Spleen (tissue), 11 donors: ENCODE data around the gene HTR1E. TPM values are rescaled to one million over a fixed set of nuclear protein-coding genes. Genes with fewer than 3 reads are reported as not detected.

Experiments
- DNase-seq: peaks from one replicate; pipeline ENCODE4 v3.0.0-alpha.2; 2020
- H3K27ac ChIP-seq, 8 donors: fragments of 200-600 bp; sonication (generic) in 7 of 8; 1 replicate in 4 of 8; 2 replicates in 4 of 8; pipeline versions ENCODE4 v1.5.0 to v1.8.0; 2016 to 2021; ENCODE audit warnings: inconsistent platforms in 4 of 8, mild to moderate bottlenecking in 4 of 8, moderate library complexity in 1 of 8
- H3K27me3 ChIP-seq, 7 donors: fragments of 200-600 bp; sonication (generic) in 6 of 7; replicated peaks in 1 of 7; 1 replicate in 4 of 7; 2 replicates in 3 of 7; pipeline versions ENCODE4 v1.5.0 to v1.8.0; 2016 to 2021; ENCODE audit warnings: inconsistent platforms in 3 of 7, mild to moderate bottlenecking in 1 of 7
- H3K36me3 ChIP-seq, 6 donors: fragments of 200-600 bp; sonication (generic) in 5 of 6; 1 replicate in 4 of 6; 2 replicates in 2 of 6; pipeline versions ENCODE4 v1.5.0 to v1.8.0; 2016 to 2021; ENCODE audit warnings: inconsistent platforms in 2 of 6
- H3K4me1 ChIP-seq, 6 donors: fragments of 200-600 bp; sonication (generic) in 5 of 6; 1 replicate in 3 of 6; 2 replicates in 3 of 6; pipeline versions ENCODE4 v1.5.0 to v1.8.0; 2016 to 2021; ENCODE audit warnings: inconsistent platforms in 3 of 6
- H3K4me3 ChIP-seq, 8 donors: fragments of 200-600 bp; sonication (generic) in 7 of 8; 1 replicate in 4 of 8; 2 replicates in 4 of 8; pipeline versions ENCODE4 v1.5.0 to v1.8.0; 2016 to 2021; ENCODE audit warnings: inconsistent platforms in 4 of 8, mild to moderate bottlenecking in 4 of 8, moderate library complexity in 2 of 8
- H3K9me3 ChIP-seq, 8 donors: fragments of 200-600 bp; sonication (generic) in 7 of 8; 1 replicate in 4 of 8; 2 replicates in 4 of 8; pipeline versions ENCODE4 v1.5.0 to v1.8.0; 2016 to 2021; ENCODE audit warnings: inconsistent platforms in 4 of 8
- CTCF ChIP-seq, 11 experiments: fragments of 200-600 bp in 7 of 11; fragments of 450-650 bp in 4 of 11; sonication (generic) in 4 of 11; IDR thresholded peaks in 8 of 11; conservative IDR thresholded peaks in 3 of 11; 1 replicate in 7 of 11; 2 replicates in 4 of 11; pipeline versions ENCODE4 v1.4.0 to v1.8.0; 2016 to 2021; ENCODE audit warnings: antibody characterized with exemption in 11 of 11, inconsistent platforms in 4 of 11, mild to moderate bottlenecking in 1 of 11
- POLR2A ChIP-seq, 3 donors: fragments of 450-650 bp; IDR thresholded peaks; one replicate each; pipeline ENCODE4 v1.5.1; 2017; ENCODE audit warnings: antibody characterized with exemption in 3 of 3, mild to moderate bottlenecking in 1 of 3
- POLR2AphosphoS5 ChIP-seq, 3 donors: sonication (generic); formaldehyde crosslinking; IDR thresholded peaks; one replicate each; pipeline ENCODE4 v1.5.1; 2017; ENCODE audit warnings: antibody characterized with exemption in 3 of 3
- WGBS, 5 donors: extraction: QIAGEN DNeasy Blood & Tissue Kit in 3 of 5; methylation state at CpG; one replicate each; pipeline versions ENCODE4 v1.1.5 to v1.1.7; 2013 to 2018; 5-methylcytosine and 5-hydroxymethylcytosine counted together
- intact Hi-C: fragments of 100-400 bp; cut with DNase I; formaldehyde crosslinking; loops from one replicate; pipeline ENCODE4 v1.15.0; 2023; ENCODE audit warnings: low total_unique reads
- polyA plus RNA-seq, 3 donors: library from polyadenylated mRNA; stranded (reverse); fragments of 200-250 nt; gene quantifications; one replicate each; pipeline ENCODE4 v1.2.1, GENCODE V29; 2013
- total RNA-seq, 7 donors: library from RNA; depleted of rRNA in 3 of 7; stranded (reverse); fragments of >200 nt in 3 of 7; fragmentation: NEBNext Ultra II Directional in 4 of 7; extraction: Animal tissue kit (Norgen Biotek cat#: 25700) in 4 of 7; gene quantifications; one replicate each; pipeline versions ENCODE4 v1.1.0 to v1.2.1, GENCODE V29; 2016 to 2021
- donor health status: healthy with polysubstance abuse.
- donor health status: DM: no; HTN: no; CAD: no; lungs with moderate emphysema.
- donor health status: DM: no; HTN: no; CAD: no.
- donor health status: Bipolar disorder and iron deficiency.
- donor health status: healthy.
- donor health status: DM: no; HTN: no; CAD: no.
- donor health status: DM: yes; HTN: yes; CAD: no.

Gene HTR1E
- total and polyA plus RNA-seq, 10 donors, result not detected

DNA sequence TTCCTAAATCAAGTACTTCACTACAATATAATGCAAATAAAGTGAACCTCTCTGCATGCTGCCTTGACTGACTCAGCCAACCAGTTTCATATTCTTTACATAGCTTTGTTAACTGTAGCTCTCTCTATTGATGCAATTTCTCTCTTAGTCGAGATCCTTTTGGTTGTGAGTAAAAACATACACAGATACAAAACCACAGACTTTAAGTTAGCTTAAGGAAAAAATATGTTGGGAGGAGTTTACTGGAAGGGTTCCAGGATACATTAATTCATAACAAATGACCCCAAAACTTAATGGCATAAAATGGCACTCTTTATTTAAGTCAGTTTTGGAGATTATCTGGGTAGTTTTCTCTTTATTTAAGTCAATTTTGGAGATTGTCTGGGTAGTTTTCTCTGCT, 15.7 kb downstream of the HTR1E start:
- intact Hi-C loops, result no loop called here
- no peak for TF ChIP-seq POLR2A (IDR thresholded peaks at IDR 0.05)
- no peak for TF ChIP-seq CTCF (IDR thresholded peaks at IDR 0.05 in 8 of 11, conservative IDR thresholded peaks at IDR 0.05 in 3 of 11)
- TF ChIP-seq POLR2AphosphoS5 (IDR thresholded peaks at IDR 0.05), result no peak
- WGBS, 5 donors, result 42 to 75% (median 59%) methylated on average over 1 of the region's 1 CpG
- no peak for DNase-seq
- no peak overlapping the region for H3K27ac ChIP-seq
- no peaks in the 10 kb centered on the region for H3K36me3 ChIP-seq
- no peaks in the 10 kb centered on the region for H3K27me3 ChIP-seq
- H3K4me3 ChIP-seq, result no peak overlapping the region
- no peaks in the 10 kb centered on the region for H3K4me1 ChIP-seq
- H3K9me3 ChIP-seq, result no peaks in the 10 kb centered on the region

- H3K4me3 ChIP-seq, result no peak overlapping the region
- 80 to 96% (median 90%) methylated on average over 2 of the region's 2 CpGs for WGBS, 5 donors
- H3K27ac ChIP-seq, result no peak overlapping the region
- H3K27me3 ChIP-seq, result no peaks in the 10 kb centered on the region
- no peak for DNase-seq
- H3K4me1 ChIP-seq, result no peaks in the 10 kb centered on the region
- H3K9me3 ChIP-seq, result no peaks in the 10 kb centered on the region
- TF ChIP-seq CTCF (IDR thresholded peaks at IDR 0.05 in 8 of 11, conservative IDR thresholded peaks at IDR 0.05 in 3 of 11) (no peak), POLR2AphosphoS5 (IDR thresholded peaks at IDR 0.05) (no peak), POLR2A (IDR thresholded peaks at IDR 0.05) (no peak)
- no peaks in the 10 kb centered on the region for H3K36me3 ChIP-seq
- intact Hi-C loops, result no loop called here
These were observed 22.3 kb downstream of the HTR1E start for GRCh38 chr6:86959656-86960055.

DNA sequence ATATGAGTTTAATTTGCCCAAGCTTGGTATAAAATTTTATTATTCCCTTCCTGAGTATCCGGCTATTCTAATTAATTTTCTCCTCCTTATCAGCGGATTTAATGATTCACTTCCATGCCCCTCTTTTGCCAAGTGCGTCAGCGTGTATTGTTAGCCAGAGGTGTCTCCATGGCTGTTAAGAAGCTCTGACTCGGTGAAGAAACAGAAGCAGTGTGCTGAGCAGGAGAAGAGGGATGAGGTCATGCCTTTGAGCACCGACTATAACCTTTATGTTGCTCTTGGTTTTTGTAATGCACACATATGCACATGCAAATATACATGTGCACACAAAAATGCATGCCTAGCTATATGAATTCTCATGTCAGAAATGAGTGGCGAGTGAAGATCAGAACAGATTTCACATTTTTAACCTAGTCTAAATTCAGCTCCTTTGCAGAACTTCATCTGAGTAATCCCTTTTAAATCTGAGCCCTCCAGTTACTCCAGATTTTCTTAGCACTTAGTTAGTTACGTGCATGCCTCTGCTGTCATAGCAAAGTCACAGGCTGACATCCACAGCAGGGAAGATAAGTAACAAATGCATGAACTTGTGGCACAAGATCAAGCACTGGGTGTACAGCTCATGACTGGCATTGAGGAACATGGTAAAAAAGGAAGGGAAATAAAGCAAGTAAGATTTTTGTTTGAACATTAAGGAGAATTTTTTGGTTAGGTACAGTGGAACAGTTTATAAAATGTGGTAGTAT, 24.3 kb downstream of the HTR1E start:
- Histone ChIP-seq H3K27me3 (no peaks in the 10 kb centered on the region), H3K9me3 (no peaks in the 10 kb centered on the region), H3K4me3 (no peak overlapping the region), H3K4me1 (no peaks in the 10 kb centered on the region), H3K36me3 (no peaks in the 10 kb centered on the region), H3K27ac (no peak overlapping the region)
- WGBS, 5 donors, result 71 to 88% (median 85%) methylated on average over 8 of the region's 8 CpGs
- DNase-seq, result no peak
- intact Hi-C loops, result no loop called here
- no peak for TF ChIP-seq POLR2A (IDR thresholded peaks at IDR 0.05)
- TF ChIP-seq CTCF (IDR thresholded peaks at IDR 0.05 in 8 of 11, conservative IDR thresholded peaks at IDR 0.05 in 3 of 11), result no peak

- WGBS, 5 donors, result 84 to 91% (median 90%) methylated on average over 2 of the region's 2 CpGs
- Histone ChIP-seq H3K27ac (no peak overlapping the region), H3K4me1 (no peaks in the 10 kb centered on the region), H3K27me3 (no peaks in the 10 kb centered on the region), H3K36me3 (no peaks in the 10 kb centered on the region), H3K4me3 (no peak overlapping the region), H3K9me3 (no peaks in the 10 kb centered on the region)
- intact Hi-C loops, result no loop called here
- TF ChIP-seq CTCF (IDR thresholded peaks at IDR 0.05 in 8 of 11, conservative IDR thresholded peaks at IDR 0.05 in 3 of 11) (no peak), POLR2A (IDR thresholded peaks at IDR 0.05) (no peak), POLR2AphosphoS5 (IDR thresholded peaks at IDR 0.05) (no peak)
- no peak for DNase-seq
These were observed 26.0 kb downstream of the HTR1E start for GRCh38 chr6:86963352-86963751.
